GM21737 (cell line): Measurements from ENCODE around the gene OR7G1.

Experiments
- ATAC-seq: cut with Tn5 transposase; IDR thresholded peaks from one replicate; pipeline ENCODE4 v1.9.1; 2021; ENCODE audit warnings: mild to moderate bottlenecking, moderate library complexity; ENCODE audit not compliant: unreplicated experiment

OR7G1 gene

GRCh38 chr19:9115307-9115813 is at the start of gene OR7G1:
OR7G1 (minus strand) TSS chr19:9115763; CDS start chr19:9115763, 0 bp downstream.
- no peak for ATAC-seq

- ATAC-seq, result no peak
Measured at GRCh38 chr19:9165261-9165660, 49.7 kb upstream of the OR7G1 start.

- ATAC-seq, result no peak
Measured at GRCh38 chr19:9161427-9161826, 45.9 kb upstream of the OR7G1 start.

- no peak for ATAC-seq
Measured at GRCh38 chr19:9159891-9160290, 44.3 kb upstream of the OR7G1 start.

GRCh38 chr19:9156304-9156703 is 40.7 kb upstream of the OR7G1 start:
- ATAC-seq, result no peak

- no peak for ATAC-seq
Measured at GRCh38 chr19:9155591-9155990, 40.0 kb upstream of the OR7G1 start.

GRCh38 chr19:9151367-9151766 is 35.8 kb upstream of the OR7G1 start:
- ATAC-seq, result no peak

- no peak for ATAC-seq
Measured at GRCh38 chr19:9150650-9151049, 35.1 kb upstream of the OR7G1 start.

- ATAC-seq, result no peak
Measured at GRCh38 chr19:9149997-9150396, 34.4 kb upstream of the OR7G1 start.

- ATAC-seq, result no peak
Measured at GRCh38 chr19:9148697-9149096, 33.1 kb upstream of the OR7G1 start.

GRCh38 chr19:9146882-9147281 is 31.3 kb upstream of the OR7G1 start:
- no peak for ATAC-seq

GRCh38 chr19:9144920-9145319 is 29.4 kb upstream of the OR7G1 start:
- ATAC-seq, result no peak

GRCh38 chr19:9140159-9140874 is 24.8 kb upstream of the OR7G1 start, which contains the start of gene ZNF317:
ZNF317 (plus strand) TSS chr19:9140397; CDS start chr19:9156017, 15,620 bp downstream.
- ATAC-seq, result peak; percentile 88

GRCh38 chr19:9139609-9140158 is 24.1 kb upstream of the OR7G1 start:
- no peak for ATAC-seq

- no peak for ATAC-seq
Measured at GRCh38 chr19:9132422-9132821, 16.9 kb upstream of the OR7G1 start.

GRCh38 chr19:9130965-9131364 is 15.4 kb upstream of the OR7G1 start:
- no peak for ATAC-seq

GRCh38 chr19:9128171-9128570 is 12.6 kb upstream of the OR7G1 start:
- no peak for ATAC-seq

GRCh38 chr19:9126900-9127405 is 11.4 kb upstream of the OR7G1 start, which contains the start of gene OR7G3:
OR7G3 (minus strand) TSS chr19:9126950; CDS start chr19:9126950, 0 bp downstream.
- ATAC-seq, result no peak

GRCh38 chr19:9116547-9116946 is 984 bp upstream of the OR7G1 start:
- ATAC-seq, result no peak

GRCh38 chr19:9109959-9110358 is 5.6 kb downstream of the OR7G1 start:
- ATAC-seq, result no peak

- ATAC-seq, result no peak
Measured at GRCh38 chr19:9107375-9107774, 8.2 kb downstream of the OR7G1 start, which contains the start of gene OR7G2. OR7G2 (minus strand) TSS chr19:9107475; CDS start chr19:9103243, 4,232 bp downstream.

- ATAC-seq, result no peak
Measured at GRCh38 chr19:9086761-9087160, 28.8 kb downstream of the OR7G1 start, which contains the start of gene OR1M1. OR1M1 (plus strand) TSS chr19:9087061; CDS start chr19:9093245, 6,184 bp downstream.
